HCT116 (cell line): Measurements from ENCODE around the gene COMMD4. TPM values are rescaled to one million over a fixed set of nuclear protein-coding genes. Genes with fewer than 3 reads are reported as not detected.

Source experiments
- ATAC-seq: fragments of 200-7000 bp; cut with Tn5 transposase; 2 replicates; pipeline ENCODE4 v1.9.1; 2020; ENCODE audit warnings: mild to moderate bottlenecking, moderate library complexity
- BruUV-seq: library from RNA; stranded (reverse); fragments of 400-500 nt; replicated peaks from 2 replicates; lab custom pipeline; 2021; lab: Mats Ljungman, UMichigan
- CTCF ChIA-PET: fragments of 300-600 bp; sonication (Branson Sonifier 250); formaldehyde crosslinking; loops from one replicate; lab custom pipeline; 2021; ENCODE audit warnings: antibody characterized with exemption; lab: Charles Lee
- POLR2A ChIA-PET: fragments of 300-600, 350-600 bp; sonication (Branson Sonifier 250); formaldehyde crosslinking; loops from one replicate; lab custom pipeline; 2021; ENCODE audit warnings: antibody characterized with exemption; lab: Charles Lee
- RAD21 ChIA-PET, 2 experiments: fragments of 300-600 bp; sonication (Branson Sonifier 250); formaldehyde crosslinking; loops; one replicate each; lab custom pipeline; 2023; ENCODE audit warnings: low total read pairs in 2 of 2; ENCODE audit not compliant: uncharacterized antibody in 2 of 2, unreplicated experiment in 2 of 2, low non-redundant PET in 1 of 2; lab: Charles Lee
- DNase-seq: peaks from one replicate; pipeline ENCODE4 v3.0.0-alpha.2; 2010; ENCODE audit warnings: low read depth, low spot score
- H2AFZ ChIP-seq: fragments of 200-600 bp; shearing (Covaris generic), sonication (generic); 2 replicates; pipeline ENCODE4 v1.6.1; 2017; ENCODE audit warnings: low read depth, mixed run types, mixed read lengths, antibody characterized with exemption, low read length; ENCODE audit not compliant: poor library complexity, severe bottlenecking
- H3K27ac ChIP-seq: 2 replicates; pipeline ENCODE4 v1.5.1; 2012; ENCODE audit warnings: low read depth, low read length
- H3K27me3 ChIP-seq: fragments of 200-600 bp; sonication (generic); 2 replicates; pipeline ENCODE4 v1.6.1; 2016; ENCODE audit warnings: mixed run types, low read length, mixed read lengths; ENCODE audit not compliant: insufficient read depth
- H3K36me3 ChIP-seq, 2 experiments: fragments of 200-500 bp in 1 of 2; fragments of 200-600 bp in 1 of 2; sonication (Bioruptor generic) in 1 of 2; sonication (generic) in 1 of 2; 2 replicates each; pipeline versions ENCODE4 v1.5.1 to v1.6.1; 2014 to 2016; ENCODE audit warnings: low read length in 2 of 2, inconsistent platforms in 1 of 2, mixed read lengths in 1 of 2, mixed run types in 1 of 2; ENCODE audit not compliant: insufficient read depth in 2 of 2, control insufficient read depth in 1 of 2
- H3K4me1 ChIP-seq, 2 experiments: fragments of 200-600 bp in 1 of 2; sonication (generic) in 1 of 2; 2 replicates each; pipeline versions ENCODE4 v1.5.1 to v1.6.1; 2012 to 2017; ENCODE audit warnings: low read length in 2 of 2, inconsistent platforms in 1 of 2, mild to moderate bottlenecking in 1 of 2, mixed read lengths in 1 of 2, mixed run types in 1 of 2, moderate library complexity in 1 of 2; ENCODE audit not compliant: insufficient read depth in 2 of 2, control insufficient read depth in 1 of 2
- H3K4me2 ChIP-seq: fragments of 200-600 bp; sonication (generic); 2 replicates; pipeline ENCODE4 v1.6.1; 2017; ENCODE audit warnings: mixed run types, low read length, mixed read lengths
- H3K4me3 ChIP-seq, 2 experiments: fragments of 200-600 bp in 1 of 2; sonication (generic) in 1 of 2; replicated peaks in 1 of 2; 2 replicates each; pipeline ENCODE4 v1.5.1; 2011 to 2016; ENCODE audit warnings: low read length in 2 of 2, control low read depth in 1 of 2, low read depth in 1 of 2, mild to moderate bottlenecking in 1 of 2, mixed read lengths in 1 of 2, mixed run types in 1 of 2
- H3K79me2 ChIP-seq: fragments of 200-600 bp; sonication (generic); 2 replicates; pipeline ENCODE4 v1.6.1; 2017; ENCODE audit warnings: mild to moderate bottlenecking, mixed run types, low read length, moderate library complexity, mixed read lengths; ENCODE audit not compliant: insufficient read depth
- H3K9ac ChIP-seq: fragments of 200-600 bp; sonication (generic); 2 replicates; pipeline ENCODE4 v1.6.1; 2016; ENCODE audit warnings: low read length, mixed read lengths
- H3K9me2 ChIP-seq: fragments of 200-600 bp; sonication (generic), shearing (Covaris generic); 2 replicates; pipeline ENCODE4 v1.6.1; 2017; ENCODE audit warnings: mixed run types, mild to moderate bottlenecking, moderate library complexity; ENCODE audit not compliant: insufficient read depth
- H3K9me3 ChIP-seq, 2 experiments: fragments of 200-500 bp in 1 of 2; fragments of 200-600 bp in 1 of 2; sonication (Bioruptor generic) in 1 of 2; sonication (generic) in 1 of 2; 2 replicates each; pipeline ENCODE4 v1.6.1; 2014 to 2017; ENCODE audit warnings: low read length in 2 of 2, mixed read lengths in 2 of 2, inconsistent platforms in 1 of 2, low read depth in 1 of 2, mild to moderate bottlenecking in 1 of 2, mixed run types in 1 of 2, moderate library complexity in 1 of 2; ENCODE audit not compliant: control insufficient read depth in 1 of 2, insufficient read depth in 1 of 2
- H4K20me1 ChIP-seq: fragments of 200-600 bp; sonication (generic), shearing (Covaris generic); 2 replicates; pipeline ENCODE4 v1.6.1; 2017; ENCODE audit warnings: mixed run types, mild to moderate bottlenecking, moderate library complexity; ENCODE audit not compliant: insufficient read depth
- ATF3 ChIP-seq: IDR thresholded peaks from 2 replicates; pipeline ENCODE4 v1.6.1; 2012
- CEBPB ChIP-seq: IDR thresholded peaks from 2 replicates; pipeline ENCODE4 v1.6.1; 2012; ENCODE audit warnings: low read depth
- CTCF ChIP-seq, 3 experiments: fragments of 200-600 bp in 1 of 3; sonication (generic) in 1 of 3; IDR thresholded peaks in 2 of 3; conservative IDR thresholded peaks in 1 of 3; 2 replicates each; pipeline ENCODE4 v1.5.1; 2012 to 2017; ENCODE audit warnings: low read depth in 2 of 3, low read length in 2 of 3, antibody characterized with exemption in 1 of 3, borderline replicate concordance in 1 of 3, control low read depth in 1 of 3, mild to moderate bottlenecking in 1 of 3, mixed read lengths in 1 of 3, mixed run types in 1 of 3, moderate library complexity in 1 of 3; ENCODE audit not compliant: insufficient read depth in 1 of 3
- ELF1 ChIP-seq: IDR thresholded peaks from 2 replicates; pipeline ENCODE4 v1.6.1; 2012; ENCODE audit warnings: low read depth, borderline replicate concordance
- EZH2 ChIP-seq: fragments of 200-600 bp; sonication (generic); IDR thresholded peaks from 2 replicates; pipeline ENCODE4 v1.6.1; 2017; ENCODE audit warnings: antibody characterized with exemption, mixed run types
- EZH2phosphoT487 ChIP-seq: fragments of 200-600 bp; IDR thresholded peaks from 2 replicates; pipeline ENCODE4 v1.6.1; 2018; ENCODE audit warnings: antibody characterized with exemption, borderline replicate concordance
- FOSL1 ChIP-seq: IDR thresholded peaks from 2 replicates; pipeline ENCODE4 v1.6.1; 2012; ENCODE audit warnings: low read depth
- JUND ChIP-seq: IDR thresholded peaks from 2 replicates; pipeline ENCODE4 v1.6.1; 2012
- MAX ChIP-seq: IDR thresholded peaks from 2 replicates; pipeline ENCODE4 v1.6.1; 2012
- POLR2A ChIP-seq: IDR thresholded peaks from 2 replicates; pipeline ENCODE4 v1.7.0; 2011; ENCODE audit warnings: borderline replicate concordance; ENCODE audit not compliant: insufficient read depth, insufficient read length; ENCODE audit errors: extremely low read depth
- POLR2AphosphoS5 ChIP-seq: IDR thresholded peaks from 2 replicates; pipeline ENCODE4 v1.6.1; 2011; ENCODE audit warnings: mild to moderate bottlenecking, low read depth, low read length, moderate library complexity
- RAD21 ChIP-seq: IDR thresholded peaks from 2 replicates; pipeline ENCODE4 v1.6.1; 2012; ENCODE audit warnings: low read depth, mild to moderate bottlenecking
- SIN3A ChIP-seq: IDR thresholded peaks from 2 replicates; pipeline ENCODE4 v1.6.1; 2012; ENCODE audit warnings: low read depth
- SP1 ChIP-seq: IDR thresholded peaks from 2 replicates; pipeline ENCODE4 v1.6.1; 2012; ENCODE audit warnings: low read depth
- SRF ChIP-seq: IDR thresholded peaks from 2 replicates; pipeline ENCODE4 v1.6.1; 2012; ENCODE audit warnings: low read depth
- TCF7L2 ChIP-seq: IDR thresholded peaks from 2 replicates; pipeline ENCODE4 v1.7.0; 2011; ENCODE audit warnings: borderline replicate concordance, inconsistent platforms; ENCODE audit not compliant: insufficient read depth, insufficient read length; ENCODE audit errors: extremely low read depth
- YY1 ChIP-seq: IDR thresholded peaks from 2 replicates; pipeline ENCODE4 v1.6.1; 2011; ENCODE audit warnings: low read length, low read depth, moderate library complexity, mild to moderate bottlenecking; ENCODE audit not compliant: insufficient replicate concordance; ENCODE audit errors: extremely low read depth
- ZBTB33 ChIP-seq: IDR thresholded peaks from 2 replicates; pipeline ENCODE4 v1.6.1; 2011; ENCODE audit warnings: mild to moderate bottlenecking, low read length, moderate library complexity; ENCODE audit not compliant: insufficient replicate concordance; ENCODE audit errors: extremely low read depth
- ZNF274 ChIP-seq: fragments of 200-500 bp; sonication (Bioruptor generic); IDR thresholded peaks from 2 replicates; pipeline ENCODE4 v1.6.1; 2014; ENCODE audit warnings: mild to moderate bottlenecking, low read depth, low read length, inconsistent platforms
- intact Hi-C: fragments of 100-400 bp; cut with micrococcal nuclease; formaldehyde crosslinking; loops from 2 replicates; pipeline ENCODE4 v1.10.0; 2022
- total RNA-seq: library from RNA; stranded (reverse); gene quantifications from one replicate; pipeline ENCODE4 v1.2.1, GENCODE V29; 2021; ENCODE audit not compliant: unreplicated experiment

Gene COMMD4
- total RNA-seq, 1 experiment from 2014 or later, result 141 TPM

GRCh38 chr15:75346796-75347221, 10.9 kb downstream of the COMMD4 start, which contains the start of gene NEIL1 (continued):
- TF ChIP-seq POLR2AphosphoS5, result peak; percentile 51
- no peak for TF ChIP-seq SRF
- TF ChIP-seq SP1, result 0 out of 2 replicates have a peak, but pooled peaks have one; percentile 21
- TF ChIP-seq, all 23 proteins: peak for 4

- ChIA-PET CTCF (interaction anchor here (1.7 kb wide), 1 partner anchor 21 kb away, joined by 4 read pairs; no protein-coding TSS in a partner anchor), POLR2A (interaction anchor here (0.6 to 1.2 kb wide), 5 partner anchors 12 to 108 kb away, joined by 3 to 6 read pairs (median 3); partner anchors contain the start of genes COMMD4 and SIN3A), RAD21 (interaction anchor here in 1 of 2 experiments (0.6 to 1.0 kb wide), 2 partner anchors 20 to 300 kb away, joined by 3 to 6 read pairs; partner anchors contain the start of gene SNX33)
- Histone ChIP-seq H3K36me3 (no peaks in the 10 kb centered on the region), H3K4me3 (peak overlapping the region; percentile 78 to 87), H3K9ac (peak overlapping the region; percentile 81), H2AFZ (peak overlapping the region; percentile 94), H3K4me2 (peak overlapping the region; percentile 93), H3K27me3 (no peaks in the 10 kb centered on the region), H3K27ac (peak overlapping the region; percentile 85), H4K20me1 (no peaks in the 10 kb centered on the region), H3K4me1 (peaks cover 6 to 15% of the 10 kb centered on the region in 2 experiments; a peak in 3 of 4 replicates), H3K9me3 (no peaks in the 10 kb centered on the region), H3K79me2 (no peaks in the 10 kb centered on the region), H3K9me2 (no peaks in the 10 kb centered on the region)
- TSS peak; percentile 57 for BruUV-seq
- intact Hi-C loops, result loop anchor here (2.0 kb wide), 1 partner anchor 21 kb away; no protein-coding TSS in a partner anchor
- DNase-seq (peak; percentile 16), ATAC-seq (peak; percentile 70)
- peak; percentile 86 for TF ChIP-seq SP1
- TF ChIP-seq RAD21, result no peak
- TF ChIP-seq SIN3A, result 0 out of 2 replicates have a peak, but pooled peaks have one; percentile 46
- no peak for TF ChIP-seq ATF3
- TF ChIP-seq ZNF274, result no peak
- TF ChIP-seq SRF, result no peak
- TF ChIP-seq TCF7L2, result no peak
- no peak for TF ChIP-seq CTCF (IDR thresholded peaks at IDR 0.05 in 2 of 3, conservative IDR thresholded peaks at IDR 0.05 in 1 of 3; ENCODE audit: borderline replicate concordance in 1 of 3, insufficient read depth in 1 of 3, low read depth in 2 of 3, low read length in 2 of 3)
- TF ChIP-seq EZH2phosphoT487, result no peak
- TF ChIP-seq JUND, result no peak
- TF ChIP-seq YY1, result peak; percentile 56
- peak; percentile 45 for TF ChIP-seq MAX
- TF ChIP-seq POLR2AphosphoS5, result no peak
- TF ChIP-seq ELF1, result no peak; the same call in 1 of the 2 replicates
- TF ChIP-seq CEBPB, result no peak
- TF ChIP-seq ZBTB33, result no peak
- no peak for TF ChIP-seq POLR2A
- TF ChIP-seq FOSL1, result no peak
- TF ChIP-seq EZH2, result no peak
These were observed 11.6 kb downstream of the COMMD4 start for GRCh38 chr15:75347222-75348033.
